Measurements from ENCODE around the gene FZR1.

DNA sequence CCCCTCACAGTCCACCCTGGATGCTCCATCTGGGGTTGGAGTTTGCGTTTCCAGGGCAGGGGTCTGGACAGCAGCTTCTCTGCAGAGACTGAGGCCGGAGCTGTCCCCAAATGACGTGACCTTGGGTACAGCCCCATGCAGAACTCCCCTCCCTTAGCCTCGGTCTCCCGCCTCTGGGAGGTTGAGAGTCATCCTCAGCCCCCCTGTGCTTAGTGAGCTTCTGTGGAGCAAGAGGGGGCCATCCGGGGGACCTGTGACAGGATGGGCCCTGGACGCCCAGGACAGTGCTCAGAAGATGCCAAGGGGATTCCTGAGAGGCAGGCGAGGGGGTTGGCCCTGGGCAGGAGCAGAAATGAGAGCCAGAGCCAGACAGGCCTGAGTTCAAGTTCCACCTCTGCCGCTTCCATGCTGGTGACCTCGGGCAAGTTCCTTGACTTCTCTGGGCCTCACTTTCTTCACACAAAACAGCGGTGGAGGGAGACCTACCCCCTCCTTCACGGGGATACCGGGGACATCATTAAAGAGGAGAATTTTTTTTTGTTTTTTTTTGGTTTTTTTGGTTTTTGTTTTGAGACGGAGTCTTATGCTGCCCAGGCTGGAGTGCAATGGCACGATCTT lies 46.0 kb upstream of the FZR1 start:
- TF ChIP-seq POLR2A (IDR thresholded peaks at IDR 0.05): no peak
- TF ChIP-seq, protein P1, sequence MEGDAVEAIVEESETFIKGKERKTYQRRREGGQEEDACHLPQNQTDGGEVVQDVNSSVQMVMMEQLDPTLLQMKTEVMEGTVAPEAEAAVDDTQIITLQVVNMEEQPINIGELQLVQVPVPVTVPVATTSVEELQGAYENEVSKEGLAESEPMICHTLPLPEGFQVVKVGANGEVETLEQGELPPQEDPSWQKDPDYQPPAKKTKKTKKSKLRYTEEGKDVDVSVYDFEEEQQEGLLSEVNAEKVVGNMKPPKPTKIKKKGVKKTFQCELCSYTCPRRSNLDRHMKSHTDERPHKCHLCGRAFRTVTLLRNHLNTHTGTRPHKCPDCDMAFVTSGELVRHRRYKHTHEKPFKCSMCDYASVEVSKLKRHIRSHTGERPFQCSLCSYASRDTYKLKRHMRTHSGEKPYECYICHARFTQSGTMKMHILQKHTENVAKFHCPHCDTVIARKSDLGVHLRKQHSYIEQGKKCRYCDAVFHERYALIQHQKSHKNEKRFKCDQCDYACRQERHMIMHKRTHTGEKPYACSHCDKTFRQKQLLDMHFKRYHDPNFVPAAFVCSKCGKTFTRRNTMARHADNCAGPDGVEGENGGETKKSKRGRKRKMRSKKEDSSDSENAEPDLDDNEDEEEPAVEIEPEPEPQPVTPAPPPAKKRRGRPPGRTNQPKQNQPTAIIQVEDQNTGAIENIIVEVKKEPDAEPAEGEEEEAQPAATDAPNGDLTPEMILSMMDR (IDR thresholded peaks at IDR 0.05): no peak
